GM18867 (cell line): Measurements from ENCODE around the gene OR10A3.

ENCODE experiments used
- ATAC-seq: cut with Tn5 transposase; IDR thresholded peaks from one replicate; pipeline ENCODE4 v1.9.1; 2021; ENCODE audit warnings: mild to moderate bottlenecking, moderate library complexity; ENCODE audit not compliant: unreplicated experiment

The OR10A3 gene

GRCh38 chr11:7893796-7894195 is 47.7 kb downstream of the OR10A3 start:
- ATAC-seq, result no peak

GRCh38 chr11:7892840-7893254 is 48.7 kb downstream of the OR10A3 start:
- peak; percentile 64 for ATAC-seq

- peak; percentile 63 for ATAC-seq
Measured at GRCh38 chr11:7892059-7892699, 49.3 kb downstream of the OR10A3 start.

GRCh38 chr11:7890417-7891172 is 50.9 kb downstream of the OR10A3 start:
- no peak for ATAC-seq

GRCh38 chr11:7889985-7890384 is 51.5 kb downstream of the OR10A3 start:
- ATAC-seq, result peak; percentile 46
